Measurements from ENCODE around the gene SCEL.
"Not testable (repeated sequence)": the region's sequence is repeated elsewhere in the genome, so short reads cannot be mapped to it uniquely, and the experiment has no call there.

Gene SCEL, protein sequence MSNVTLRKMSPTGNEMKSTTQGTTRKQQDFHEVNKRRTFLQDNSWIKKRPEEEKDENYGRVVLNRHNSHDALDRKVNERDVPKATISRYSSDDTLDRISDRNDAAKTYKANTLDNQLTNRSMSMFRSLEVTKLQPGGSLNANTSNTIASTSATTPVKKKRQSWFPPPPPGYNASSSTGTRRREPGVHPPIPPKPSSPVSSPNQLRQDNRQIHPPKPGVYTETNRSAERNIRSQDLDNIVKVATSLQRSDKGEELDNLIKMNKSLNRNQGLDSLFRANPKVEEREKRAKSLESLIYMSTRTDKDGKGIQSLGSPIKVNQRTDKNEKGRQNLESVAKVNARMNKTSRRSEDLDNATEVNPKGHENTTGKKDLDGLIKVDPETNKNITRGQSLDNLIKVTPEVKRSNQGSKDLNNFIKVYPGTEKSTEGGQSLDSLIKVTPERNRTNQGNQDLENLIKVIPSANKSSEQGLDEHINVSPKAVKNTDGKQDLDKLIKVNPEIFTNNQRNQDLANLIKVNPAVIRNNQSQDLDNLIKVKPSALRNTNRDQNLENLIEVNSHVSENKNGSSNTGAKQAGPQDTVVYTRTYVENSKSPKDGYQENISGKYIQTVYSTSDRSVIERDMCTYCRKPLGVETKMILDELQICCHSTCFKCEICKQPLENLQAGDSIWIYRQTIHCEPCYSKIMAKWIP

DNA sequence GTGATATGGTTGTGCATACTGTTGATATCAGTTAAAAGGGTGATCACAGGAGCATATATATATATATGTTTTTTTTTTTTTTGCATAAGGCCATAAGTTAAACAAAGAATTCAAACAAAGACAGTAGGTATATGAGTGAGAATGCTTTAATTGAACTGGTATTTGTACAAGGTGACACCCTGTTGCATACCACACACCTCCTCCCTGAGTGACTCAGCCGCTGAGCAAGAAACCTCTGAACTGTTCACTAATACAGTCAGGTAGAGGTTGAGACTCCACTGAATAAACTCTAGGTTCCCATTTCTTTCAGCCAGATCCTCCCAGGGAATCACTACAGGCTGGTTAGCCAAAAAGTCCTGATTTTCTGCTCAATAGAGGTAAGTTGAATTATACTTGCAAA, at the start of gene SCEL:
SCEL (plus strand) TSS at position 259 of the 400 bp plus-strand sequence. CDS start 20,170 bp downstream, outside the sequence.
- no peak for DNase-seq (ENCODE audit: low read depth in 2 of 2)

DNA sequence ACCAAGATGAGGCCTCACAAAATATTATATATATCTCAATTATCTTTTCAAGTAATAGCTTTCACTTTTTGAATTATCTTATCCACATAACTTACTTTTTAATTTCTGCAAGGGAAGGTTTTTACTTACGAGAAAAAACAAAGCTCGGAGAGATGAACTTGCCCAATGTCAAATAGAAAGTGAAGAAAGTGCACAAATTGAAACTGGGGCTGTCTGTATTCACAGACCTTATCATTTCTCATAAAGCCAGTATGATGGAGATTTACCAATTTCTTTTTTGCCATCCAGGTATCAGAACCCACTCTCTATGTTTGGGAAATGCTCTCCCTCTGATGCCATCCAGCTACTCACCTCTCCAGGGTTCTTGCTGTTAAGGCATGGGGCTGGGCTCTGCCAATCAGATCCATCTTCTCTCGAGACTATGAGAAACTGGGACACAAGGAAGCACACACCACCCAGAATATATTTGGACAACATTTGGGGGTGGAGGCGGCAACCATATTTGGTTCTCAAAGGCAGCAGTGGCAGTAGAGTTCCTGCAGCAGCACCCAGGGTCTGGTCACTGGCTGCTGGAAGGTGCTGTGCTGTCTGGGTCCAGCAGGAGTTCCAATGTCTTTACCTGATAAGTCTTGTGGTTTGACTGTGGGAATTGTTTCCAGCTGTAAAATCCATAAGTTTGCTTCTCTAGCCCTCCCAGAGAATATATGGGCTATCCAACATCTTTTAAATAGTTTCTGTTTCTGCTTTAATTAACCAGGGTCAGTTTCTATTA, 45.8 kb upstream of the SCEL start:
- DNase-seq (ENCODE audit: low read depth in 2 of 2): no peak

DNA sequence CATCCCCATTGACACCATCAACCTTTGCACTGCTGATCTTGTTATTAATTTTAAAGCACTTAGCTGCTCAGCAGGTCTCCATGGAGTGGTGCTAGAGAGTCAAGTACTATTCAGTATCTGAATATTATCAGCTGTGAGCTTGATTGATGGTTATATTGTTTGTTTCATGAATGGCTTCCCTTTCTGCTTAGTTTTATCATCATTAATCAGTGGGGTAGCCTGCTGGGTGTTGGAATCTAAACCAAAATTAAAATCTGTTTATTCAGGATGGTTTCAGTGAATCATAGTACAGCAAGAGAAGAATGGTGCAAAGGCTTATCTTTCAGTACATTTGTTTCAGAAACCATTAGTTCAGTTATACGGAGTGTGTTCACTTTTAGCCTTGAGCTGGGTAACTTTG, 42.5 kb upstream of the SCEL start:
- no peak for DNase-seq (ENCODE audit: low read depth in 2 of 2)

DNA sequence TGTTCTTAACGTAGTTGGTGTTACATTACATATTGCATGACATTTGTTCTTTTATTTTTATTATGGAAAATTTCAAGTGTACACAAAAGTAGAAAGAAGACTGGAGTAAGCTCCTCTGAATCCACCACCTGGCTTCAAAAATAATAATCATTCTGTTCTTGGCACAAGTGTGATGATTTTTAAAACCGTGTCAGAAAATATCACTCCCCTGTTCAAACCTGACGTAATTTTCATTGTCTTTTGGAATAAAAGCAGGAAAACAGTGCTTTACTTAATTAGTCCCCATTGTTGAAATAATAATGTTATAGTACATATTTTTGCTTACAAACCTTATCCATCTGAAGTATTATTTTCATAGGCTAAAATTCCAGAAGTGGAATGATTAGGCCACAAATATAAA, 41.3 kb upstream of the SCEL start:
- DNase-seq (ENCODE audit: low read depth in 2 of 2): no peak

- no peak for DNase-seq (ENCODE audit: low read depth in 2 of 2)
These were observed 38.2 kb upstream of the SCEL start for GRCh38 chr13:77497350-77497749.

DNA sequence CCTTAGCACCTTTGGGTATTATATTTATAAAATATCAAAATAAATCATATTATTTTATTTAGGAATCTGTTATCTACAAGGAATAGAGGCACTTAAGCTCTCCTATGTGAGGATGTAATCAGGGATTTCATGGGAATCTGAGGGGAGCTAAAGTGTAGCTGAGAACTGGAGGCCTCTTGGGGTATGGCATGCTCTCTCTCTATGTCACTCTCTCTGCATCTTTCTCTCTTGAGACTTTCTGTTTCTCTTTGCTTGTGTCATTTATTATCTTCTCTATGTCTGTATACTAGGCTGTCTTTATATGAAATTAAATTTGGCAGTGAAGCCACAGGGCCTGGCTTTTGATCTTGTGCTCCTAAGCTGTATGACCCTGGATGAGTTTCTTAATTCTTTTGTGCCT, 37.7 kb upstream of the SCEL start:
- no peak for DNase-seq (ENCODE audit: low read depth in 2 of 2)

GRCh38 chr13:77502104-77502720, 33.3 kb upstream of the SCEL start:
- no peak for DNase-seq (ENCODE audit: low read depth in 2 of 2)

GRCh38 chr13:77503398-77503797, 32.1 kb upstream of the SCEL start:
- no peak for DNase-seq (ENCODE audit: low read depth in 2 of 2)

GRCh38 chr13:77506874-77507273, 28.6 kb upstream of the SCEL start:
- no peak for DNase-seq (ENCODE audit: low read depth in 2 of 2)

GRCh38 chr13:77507931-77508776, 27.4 kb upstream of the SCEL start:
- peak; percentile 94 for DNase-seq (ENCODE audit: low read depth in 2 of 2)

- DNase-seq (ENCODE audit: low read depth in 2 of 2): peak; percentile 54 to 58
These were observed 26.4 kb upstream of the SCEL start for GRCh38 chr13:77508959-77509620.

DNA sequence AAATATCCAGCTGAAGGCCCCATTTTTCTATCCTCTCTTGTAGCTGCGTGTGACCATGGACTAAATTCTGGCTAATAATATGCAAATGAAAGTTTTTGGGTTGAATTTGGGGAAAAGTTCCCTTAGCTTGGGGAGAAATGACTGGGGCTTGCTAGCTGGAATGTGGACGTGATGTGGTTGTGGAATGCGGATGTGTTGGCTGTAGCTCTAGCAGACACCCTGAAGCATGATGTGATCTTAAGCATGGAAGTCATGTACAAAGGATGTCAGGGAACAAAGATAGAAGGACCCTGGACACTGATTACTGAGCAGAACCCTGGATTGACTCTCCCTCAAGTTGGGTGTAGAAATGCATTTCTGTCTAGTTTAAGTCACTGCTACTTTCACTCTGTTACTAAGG, 25.4 kb upstream of the SCEL start:
- DNase-seq (ENCODE audit: low read depth in 2 of 2): no peak

DNA sequence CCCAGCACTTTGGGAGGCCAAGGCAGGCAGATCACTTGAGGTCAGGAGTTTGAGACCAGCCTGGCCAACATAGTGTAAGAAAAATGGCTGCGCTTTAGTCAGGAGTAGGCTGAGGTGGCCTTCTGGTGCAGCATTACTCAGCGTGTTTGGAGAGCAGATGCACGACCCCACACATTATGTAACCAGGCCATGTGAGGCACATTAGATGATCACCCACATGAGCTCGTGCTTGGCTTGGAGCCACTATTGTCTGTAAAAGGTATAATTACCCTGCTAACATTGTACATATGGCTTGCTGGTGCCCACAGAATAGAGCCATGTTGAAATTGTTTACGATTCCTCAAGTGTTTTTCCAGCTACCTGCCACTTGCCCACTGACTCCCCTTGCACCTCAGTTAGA, 24.0 kb upstream of the SCEL start:
- DNase-seq (ENCODE audit: low read depth in 2 of 2): no peak

DNA sequence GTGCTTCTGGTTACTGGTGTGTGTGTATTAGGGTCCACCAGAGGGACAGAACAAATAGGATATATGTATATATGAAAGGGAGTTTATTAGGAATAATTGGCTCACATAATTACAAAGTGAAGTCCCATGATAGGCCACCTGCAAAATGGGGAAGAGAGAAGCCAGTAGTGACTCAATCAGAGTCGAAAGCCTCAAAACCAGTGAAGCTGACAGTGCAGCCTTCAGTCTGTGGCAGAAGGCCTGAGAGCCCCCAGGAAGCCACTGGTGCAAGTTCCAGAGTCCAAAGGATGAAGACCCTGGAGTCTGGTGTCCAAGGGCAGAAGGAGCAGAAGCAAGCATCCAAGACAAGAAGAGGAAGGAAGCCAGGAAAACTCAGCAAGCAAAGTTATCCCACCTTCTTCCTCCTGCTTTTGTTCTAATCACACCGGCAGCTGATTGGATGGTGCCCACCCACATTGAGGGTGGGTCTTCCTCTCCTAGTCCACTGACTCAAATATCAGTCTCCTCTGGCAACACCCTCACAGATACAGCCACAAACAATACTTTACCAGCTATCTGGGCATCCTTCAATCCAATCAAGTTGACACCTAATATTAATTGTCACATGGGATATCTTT, 21.7 kb upstream of the SCEL start:
- DNase-seq (ENCODE audit: low read depth in 2 of 2): no peak

- no peak for DNase-seq (ENCODE audit: low read depth in 2 of 2)
These were observed 21.2 kb upstream of the SCEL start for GRCh38 chr13:77514336-77514726.

- no peak for DNase-seq (ENCODE audit: low read depth in 2 of 2)
These were observed 19.7 kb upstream of the SCEL start for GRCh38 chr13:77515785-77516184.

- no peak for DNase-seq (ENCODE audit: low read depth in 2 of 2)
These were observed 19.1 kb upstream of the SCEL start for GRCh38 chr13:77516342-77516789.

GRCh38 chr13:77518266-77518665, 17.2 kb upstream of the SCEL start:
- no peak for DNase-seq (ENCODE audit: low read depth in 2 of 2)

GRCh38 chr13:77519396-77519795, 16.1 kb upstream of the SCEL start:
- not testable (repeated sequence) for DNase-seq (ENCODE audit: low read depth in 2 of 2)

DNA sequence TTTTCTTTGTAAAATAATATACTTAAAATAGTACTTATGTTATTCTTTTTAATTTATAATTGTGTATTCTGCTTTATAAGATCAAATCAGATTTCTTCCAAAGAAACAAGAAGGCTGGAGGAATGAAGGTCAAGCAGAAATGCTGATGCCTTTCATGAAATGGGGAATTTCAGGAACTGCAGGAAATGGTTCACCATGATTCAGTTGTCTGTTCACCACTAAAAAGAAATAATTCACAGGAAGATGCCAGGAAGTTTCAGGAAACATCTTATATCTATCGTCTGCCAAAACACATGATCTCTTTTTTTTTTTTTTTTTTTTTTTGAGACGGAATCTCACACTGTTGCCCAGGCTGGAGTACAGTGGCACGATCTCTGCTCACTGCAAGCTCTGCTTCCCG, 15.7 kb upstream of the SCEL start:
- no peak for DNase-seq (ENCODE audit: low read depth in 2 of 2)
